DND-41 (cell line): ENCODE measurements around the gene EPB41L2.

Experiments used
- ATAC-seq: fragments of 200-7000 bp; cut with Tn5 transposase; 3 replicates; pipeline ENCODE4 v1.9.1; 2021; ENCODE audit warnings: low read depth; ENCODE audit not compliant: insufficient read depth
- DNase-seq: peaks from one replicate; pipeline ENCODE4 v3.0.0-alpha.2; 2020
- H2AFZ ChIP-seq: 2 replicates; pipeline ENCODE4 v1.6.0; 2012; ENCODE audit warnings: low read depth, low read length
- H3K27ac ChIP-seq: 2 replicates; pipeline ENCODE4 v1.5.1; 2012; ENCODE audit warnings: low read length, inconsistent platforms
- H3K27me3 ChIP-seq: fragments of 200-600 bp; sonication (generic); 2 replicates; pipeline ENCODE4 v1.6.0; 2012; ENCODE audit warnings: low read length, mild to moderate bottlenecking, inconsistent platforms; ENCODE audit not compliant: insufficient read depth, poor library complexity
- H3K36me3 ChIP-seq: 2 replicates; pipeline ENCODE4 v1.5.1; 2012; ENCODE audit warnings: low read length, inconsistent platforms; ENCODE audit not compliant: insufficient read depth
- H3K4me1 ChIP-seq: 2 replicates; pipeline ENCODE4 v1.5.1; 2012; ENCODE audit warnings: mild to moderate bottlenecking, low read length; ENCODE audit not compliant: insufficient read depth
- H3K4me2 ChIP-seq: 2 replicates; pipeline ENCODE4 v1.6.0; 2012; ENCODE audit warnings: mild to moderate bottlenecking, moderate library complexity, low read length, inconsistent platforms; ENCODE audit not compliant: insufficient read depth
- H3K4me3 ChIP-seq, 2 experiments: fragments of 200-600 bp in 1 of 2; shearing (Covaris generic) in 1 of 2; 2 replicates each; pipeline ENCODE4 v1.5.1; 2012 to 2016; ENCODE audit warnings: inconsistent platforms in 2 of 2, low read length in 2 of 2, mild to moderate bottlenecking in 2 of 2, low read depth in 1 of 2, moderate library complexity in 1 of 2
- H3K79me2 ChIP-seq: 2 replicates; pipeline ENCODE4 v1.6.0; 2012; ENCODE audit warnings: low read length, inconsistent platforms; ENCODE audit not compliant: insufficient read depth
- H3K9ac ChIP-seq: 2 replicates; pipeline ENCODE4 v1.6.0; 2012; ENCODE audit warnings: low read depth, mild to moderate bottlenecking, inconsistent platforms, low read length, moderate library complexity
- H3K9me3 ChIP-seq: 2 replicates; pipeline ENCODE4 v1.5.1; 2012; ENCODE audit warnings: low read length, moderate library complexity, mild to moderate bottlenecking, inconsistent platforms; ENCODE audit not compliant: insufficient read depth, severe bottlenecking
- H4K20me1 ChIP-seq: 2 replicates; pipeline ENCODE4 v1.6.0; 2012; ENCODE audit warnings: low read length; ENCODE audit not compliant: insufficient read depth
- EZH2 ChIP-seq: IDR thresholded peaks from 3 replicates; pipeline ENCODE4 v1.6.1; 2012; ENCODE audit warnings: borderline replicate concordance, low read depth, mild to moderate bottlenecking, moderate library complexity, low read length, inconsistent platforms; ENCODE audit not compliant: severe bottlenecking
- TF ChIP-seq, protein P1 (sequence below): IDR thresholded peaks from 2 replicates; pipeline ENCODE4 v1.5.1; 2012; ENCODE audit warnings: borderline replicate concordance, low read length, moderate library complexity, mild to moderate bottlenecking; ENCODE audit not compliant: poor library complexity, severe bottlenecking; ENCODE audit errors: extremely low read depth

EPB41L2 gene

DNA sequence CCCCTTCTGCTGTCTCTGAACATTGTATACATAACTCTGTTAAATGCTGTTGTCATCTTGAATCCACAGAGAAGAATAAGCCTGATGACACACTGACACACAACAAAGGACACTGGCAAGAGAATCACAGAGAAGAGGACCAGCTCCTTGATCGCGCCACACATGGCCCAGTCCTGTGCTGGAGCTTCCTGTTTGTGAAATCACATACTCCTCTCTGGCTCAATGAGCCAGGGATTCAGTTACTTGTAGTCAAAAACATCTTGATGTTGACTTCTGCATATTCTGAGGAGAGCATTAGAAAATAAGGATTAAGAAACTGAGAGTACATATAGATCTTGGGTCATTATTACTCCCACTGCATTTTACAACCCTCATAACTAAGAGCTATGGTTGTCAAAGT is 100.1 kb downstream of the EPB41L2 start:
- Histone ChIP-seq H2AFZ (no peak overlapping the region), H4K20me1 (peaks cover 5% of the 10 kb centered on the region; the same call in 1 of the 2 replicates), H3K27me3 (no peaks in the 10 kb centered on the region), H3K27ac (no peak overlapping the region), H3K4me1 (no peaks in the 10 kb centered on the region), H3K9me3 (no peaks in the 10 kb centered on the region), H3K79me2 (peaks cover 85% of the 10 kb centered on the region), H3K9ac (no peak overlapping the region), H3K36me3 (no peaks in the 10 kb centered on the region), H3K4me3 (no peak overlapping the region), H3K4me2 (no peak overlapping the region)
- DNase-seq: no peak
- no peak for TF ChIP-seq EZH2
- TF ChIP-seq, protein P1, sequence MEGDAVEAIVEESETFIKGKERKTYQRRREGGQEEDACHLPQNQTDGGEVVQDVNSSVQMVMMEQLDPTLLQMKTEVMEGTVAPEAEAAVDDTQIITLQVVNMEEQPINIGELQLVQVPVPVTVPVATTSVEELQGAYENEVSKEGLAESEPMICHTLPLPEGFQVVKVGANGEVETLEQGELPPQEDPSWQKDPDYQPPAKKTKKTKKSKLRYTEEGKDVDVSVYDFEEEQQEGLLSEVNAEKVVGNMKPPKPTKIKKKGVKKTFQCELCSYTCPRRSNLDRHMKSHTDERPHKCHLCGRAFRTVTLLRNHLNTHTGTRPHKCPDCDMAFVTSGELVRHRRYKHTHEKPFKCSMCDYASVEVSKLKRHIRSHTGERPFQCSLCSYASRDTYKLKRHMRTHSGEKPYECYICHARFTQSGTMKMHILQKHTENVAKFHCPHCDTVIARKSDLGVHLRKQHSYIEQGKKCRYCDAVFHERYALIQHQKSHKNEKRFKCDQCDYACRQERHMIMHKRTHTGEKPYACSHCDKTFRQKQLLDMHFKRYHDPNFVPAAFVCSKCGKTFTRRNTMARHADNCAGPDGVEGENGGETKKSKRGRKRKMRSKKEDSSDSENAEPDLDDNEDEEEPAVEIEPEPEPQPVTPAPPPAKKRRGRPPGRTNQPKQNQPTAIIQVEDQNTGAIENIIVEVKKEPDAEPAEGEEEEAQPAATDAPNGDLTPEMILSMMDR: no peak
- ATAC-seq: no peak

DNA sequence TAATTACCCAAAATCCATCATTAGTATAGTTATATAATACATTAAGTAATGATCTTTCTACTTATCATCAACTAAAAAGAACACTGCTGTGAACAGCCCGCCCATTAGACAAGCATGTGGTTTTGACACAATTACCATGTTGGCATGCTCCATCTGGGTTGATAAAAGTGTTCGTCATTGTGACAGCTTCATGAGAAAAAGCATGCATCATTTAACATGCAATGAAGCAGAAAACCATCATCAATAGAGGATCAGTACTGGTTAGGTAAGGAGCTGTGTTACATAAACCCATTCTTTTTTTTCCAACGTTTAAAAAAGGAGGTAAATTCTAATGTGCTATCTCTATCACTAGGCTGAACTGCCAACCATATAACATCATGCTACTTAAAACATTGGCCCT is 101.9 kb downstream of the EPB41L2 start:
- H3K4me2 ChIP-seq: no peak overlapping the region
- no peaks in the 10 kb centered on the region for H3K4me1 ChIP-seq
- no peak overlapping the region for H3K9ac ChIP-seq
- TF ChIP-seq EZH2: no peak
- TF ChIP-seq, protein P1: no peak
- no peak overlapping the region for H3K27ac ChIP-seq
- H3K9me3 ChIP-seq: no peaks in the 10 kb centered on the region
- no peak overlapping the region for H2AFZ ChIP-seq
- H3K36me3 ChIP-seq: 0 out of 2 replicates have a peak, but pooled peaks cover 4% of the 10 kb centered on the region
- H4K20me1 ChIP-seq: peaks cover 3% of the 10 kb centered on the region; the same call in 1 of the 2 replicates
- no peaks in the 10 kb centered on the region for H3K27me3 ChIP-seq
- no peak for ATAC-seq
- peaks cover 72% of the 10 kb centered on the region for H3K79me2 ChIP-seq
- H3K4me3 ChIP-seq: no peak overlapping the region
- DNase-seq: no peak

DNA sequence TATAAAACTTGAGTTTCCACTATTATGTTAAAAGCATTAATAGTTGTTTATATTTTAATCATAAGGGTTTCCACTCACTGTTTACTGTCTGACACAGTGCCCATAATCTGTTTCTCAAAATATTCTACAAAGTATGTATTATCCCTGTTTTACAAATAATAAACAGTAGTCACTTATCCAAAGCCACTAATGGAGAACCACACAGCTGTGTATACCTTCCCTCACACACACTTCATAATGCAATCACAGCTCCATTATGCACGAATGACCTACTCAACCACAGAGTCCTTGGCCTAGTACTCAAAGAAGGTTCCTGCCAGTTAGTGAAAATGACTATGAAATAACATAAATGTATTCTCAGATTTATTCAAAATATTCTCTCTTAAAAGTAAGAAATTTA is 103.1 kb downstream of the EPB41L2 start:
- Histone ChIP-seq H3K9ac (no peak overlapping the region), H3K27ac (no peak overlapping the region), H3K27me3 (no peaks in the 10 kb centered on the region), H3K9me3 (no peaks in the 10 kb centered on the region), H3K4me2 (no peak overlapping the region), H3K79me2 (peaks cover 62% of the 10 kb centered on the region), H3K4me1 (no peaks in the 10 kb centered on the region), H3K36me3 (peaks cover 13% of the 10 kb centered on the region; the same call in 1 of the 2 replicates), H2AFZ (no peak overlapping the region), H4K20me1 (peaks cover 3% of the 10 kb centered on the region; the same call in 1 of the 2 replicates), H3K4me3 (no peak overlapping the region)
- no peak for TF ChIP-seq EZH2
- TF ChIP-seq, protein P1: no peak
- no peak for ATAC-seq
- DNase-seq: no peak

DNA sequence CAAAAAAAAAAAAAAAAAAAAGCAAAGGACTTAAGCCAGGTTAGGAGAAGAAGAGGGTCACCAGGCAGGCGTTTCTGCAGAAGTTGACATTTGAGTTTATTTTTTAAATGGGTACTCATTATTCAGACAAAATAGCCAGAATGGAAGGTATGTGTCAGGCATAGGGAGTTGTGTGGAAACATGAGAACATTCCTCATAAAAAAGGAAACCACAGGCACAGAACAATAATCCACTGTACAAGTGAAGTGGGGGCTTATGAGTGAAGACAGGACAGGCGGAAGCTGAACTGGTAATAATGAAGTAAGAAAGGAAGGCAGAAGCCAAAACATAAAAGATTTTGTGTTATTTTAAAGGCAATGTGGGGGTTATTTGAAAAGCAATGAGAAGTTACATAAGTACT is 104.6 kb downstream of the EPB41L2 start:
- H3K27ac ChIP-seq: no peak overlapping the region
- H3K9ac ChIP-seq: no peak overlapping the region
- peaks cover 51% of the 10 kb centered on the region for H3K79me2 ChIP-seq
- no peak for TF ChIP-seq EZH2
- TF ChIP-seq, protein P1: no peak
- ATAC-seq (no peak), DNase-seq (no peak)
- H3K27me3 ChIP-seq: no peaks in the 10 kb centered on the region
- H3K4me2 ChIP-seq: no peak overlapping the region
- H3K9me3 ChIP-seq: no peaks in the 10 kb centered on the region
- H3K36me3 ChIP-seq: peaks cover 23% of the 10 kb centered on the region; the same call in 1 of the 2 replicates
- peaks cover 3% of the 10 kb centered on the region; the same call in 1 of the 2 replicates for H4K20me1 ChIP-seq
- no peak overlapping the region for H2AFZ ChIP-seq
- H3K4me3 ChIP-seq: no peak overlapping the region
- H3K4me1 ChIP-seq: no peaks in the 10 kb centered on the region
